NCI-H128 (cell line): ENCODE data around the gene ICAM2.

ENCODE experiments used
- DNase-seq: peaks from one replicate; lab custom pipeline; 2025; ENCODE audit not compliant: unreplicated experiment; lab: John Stamatoyannopoulos, UW

Gene ICAM2

DNA sequence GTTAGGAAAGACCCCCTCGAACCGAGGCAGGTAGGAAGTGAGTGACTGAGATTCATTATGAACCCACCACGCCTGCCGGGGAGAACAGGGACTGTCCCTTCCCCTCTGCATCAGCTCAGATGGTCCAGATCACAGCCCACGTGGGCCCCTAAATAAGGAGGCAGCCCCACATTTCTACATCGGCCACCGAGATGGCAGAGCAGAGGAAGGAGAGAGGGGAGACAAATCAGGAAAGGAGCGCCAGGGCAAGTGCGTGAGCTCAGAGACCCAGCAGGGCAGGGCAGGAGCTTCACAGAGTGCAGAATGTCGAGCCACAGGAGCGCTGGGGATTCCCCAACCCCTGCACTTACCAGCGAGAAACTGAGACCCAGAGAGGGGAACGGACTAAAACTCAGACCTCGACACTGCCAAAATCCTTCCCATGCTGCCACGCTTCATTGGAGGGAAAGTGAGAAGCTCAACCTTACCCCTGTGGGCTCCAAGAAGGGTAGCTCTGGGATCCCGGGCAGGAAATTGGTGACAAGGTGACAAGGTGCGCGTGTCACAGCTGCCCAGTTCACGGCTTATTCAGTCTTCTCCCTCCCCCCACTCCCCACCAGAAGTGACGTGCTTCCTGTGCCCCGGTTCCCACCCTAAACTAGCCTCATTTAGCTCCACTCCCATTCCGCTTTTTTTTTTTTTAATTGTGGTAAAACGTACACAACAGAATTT is at the start of gene ICAM2:
Gene ICAM2, minus strand, starts transcription at position 578 of the 711 bp plus-strand sequence. CDS start 13,942 bp downstream, outside the sequence.
- DNase-seq = no peak

DNA sequence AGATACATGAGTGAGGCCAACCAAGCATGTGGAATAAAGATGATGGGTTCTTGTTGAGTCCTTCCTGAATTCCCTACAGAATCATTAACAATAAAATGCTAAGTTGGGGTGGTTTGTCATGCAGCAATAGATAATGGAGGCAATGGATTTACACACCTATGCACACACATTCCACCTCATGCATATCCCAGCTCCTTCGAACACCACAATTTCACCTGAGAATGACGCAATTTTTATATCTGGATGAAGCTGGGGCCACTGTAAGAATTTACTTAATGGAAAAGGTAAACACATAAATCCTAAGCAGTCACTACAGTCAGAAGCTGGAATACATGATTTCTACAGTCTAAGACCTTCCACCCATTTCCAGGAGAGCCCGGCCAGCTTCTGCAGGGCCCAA is 49.8 kb upstream of the ICAM2 start:
- DNase-seq = no peak

DNA sequence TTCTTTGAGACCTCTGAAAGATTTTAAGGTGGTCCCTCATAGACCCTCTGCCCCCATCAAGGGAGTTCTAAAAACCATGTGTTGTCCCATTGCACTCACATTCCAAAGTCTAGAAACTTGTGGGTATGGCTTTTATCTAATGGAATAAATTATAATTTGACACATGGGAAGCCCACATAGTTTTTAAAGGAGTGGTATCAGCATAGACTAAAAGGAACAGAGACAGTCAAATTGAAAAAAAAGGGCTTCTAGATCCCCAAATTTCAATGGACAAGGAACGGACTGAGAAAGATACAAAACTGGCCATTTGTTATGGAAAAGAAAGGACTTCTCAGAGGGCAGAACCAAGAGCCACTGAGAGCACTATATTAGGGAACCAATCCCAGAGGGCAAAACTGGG is 48.7 kb upstream of the ICAM2 start:
- no peak for DNase-seq

DNA sequence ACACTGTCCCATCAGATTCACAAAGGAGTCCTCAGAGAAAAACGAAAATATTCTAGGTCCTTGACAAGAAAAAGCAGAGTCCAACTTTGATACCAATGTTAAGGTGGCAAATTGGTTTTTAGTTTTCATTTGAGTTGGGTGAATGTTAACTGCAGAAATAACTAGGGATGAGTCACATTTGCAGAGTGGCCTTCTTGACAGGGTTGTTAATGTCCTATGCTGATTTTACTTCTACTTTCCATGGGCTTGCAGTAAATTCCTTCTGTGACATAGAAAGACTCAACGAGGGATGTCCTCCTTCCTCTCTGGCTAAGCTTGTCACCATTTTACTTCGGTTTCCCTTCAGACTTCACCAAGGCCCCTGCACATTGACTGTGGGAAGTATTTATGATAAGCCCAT is 47.2 kb upstream of the ICAM2 start:
- DNase-seq = no peak

DNA sequence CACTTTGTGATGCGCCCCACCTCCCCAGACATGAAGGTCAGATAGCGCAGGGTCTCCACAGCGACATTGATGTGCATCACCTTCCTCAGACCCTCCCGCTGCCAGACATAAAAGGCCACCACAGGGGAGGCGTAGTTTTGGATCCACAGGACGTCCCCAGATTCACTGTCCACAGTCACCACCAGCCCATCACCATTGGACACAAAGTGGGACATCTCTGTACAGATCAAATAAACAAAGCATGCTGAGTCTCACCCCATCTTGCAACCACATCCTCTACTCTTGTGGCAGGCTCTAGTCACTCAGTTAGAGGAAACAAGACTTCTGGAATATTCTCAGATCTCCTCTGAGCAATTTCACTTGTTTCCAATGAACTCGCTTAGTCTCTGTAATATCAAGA is 46.3 kb upstream of the ICAM2 start:
- no peak for DNase-seq

DNA sequence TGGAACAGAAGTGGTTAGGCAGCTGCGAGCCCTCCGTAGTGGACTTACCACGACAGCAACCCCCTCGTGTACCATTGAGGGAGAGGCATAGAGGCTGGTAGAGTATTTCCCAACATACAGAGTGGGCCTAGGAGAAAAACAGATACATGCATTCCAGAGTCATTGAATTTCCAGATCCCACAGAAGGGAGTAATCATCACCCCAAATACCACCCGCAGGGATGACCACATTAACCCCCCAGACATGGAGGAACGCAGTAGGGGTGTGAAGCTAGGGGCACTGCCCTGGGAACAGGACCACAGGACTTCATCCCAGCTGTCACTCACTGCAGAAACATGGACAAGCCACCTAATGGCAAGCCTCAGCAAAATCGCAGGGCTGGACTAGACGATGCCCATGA is 44.7 kb upstream of the ICAM2 start:
- DNase-seq = no peak

DNA sequence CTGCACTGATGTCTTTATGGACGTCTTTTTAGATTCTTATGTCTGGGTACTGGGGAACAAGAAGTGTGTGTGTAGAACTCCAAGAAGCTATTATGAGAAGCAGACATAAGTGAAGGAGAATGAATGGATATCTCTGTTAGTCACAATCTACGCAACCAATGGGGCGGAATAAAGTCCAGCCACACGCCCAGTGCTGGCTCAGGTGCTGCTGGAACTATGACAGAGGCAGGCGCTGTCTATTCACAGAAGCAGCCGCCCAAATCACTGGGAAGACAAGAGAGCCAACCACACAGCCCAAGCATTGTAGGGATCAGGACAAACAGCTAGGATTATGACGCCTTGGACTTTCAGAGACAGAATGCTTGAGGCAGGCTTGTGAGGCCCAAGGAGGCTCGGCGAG is 43.9 kb upstream of the ICAM2 start:
- DNase-seq = no peak

DNA sequence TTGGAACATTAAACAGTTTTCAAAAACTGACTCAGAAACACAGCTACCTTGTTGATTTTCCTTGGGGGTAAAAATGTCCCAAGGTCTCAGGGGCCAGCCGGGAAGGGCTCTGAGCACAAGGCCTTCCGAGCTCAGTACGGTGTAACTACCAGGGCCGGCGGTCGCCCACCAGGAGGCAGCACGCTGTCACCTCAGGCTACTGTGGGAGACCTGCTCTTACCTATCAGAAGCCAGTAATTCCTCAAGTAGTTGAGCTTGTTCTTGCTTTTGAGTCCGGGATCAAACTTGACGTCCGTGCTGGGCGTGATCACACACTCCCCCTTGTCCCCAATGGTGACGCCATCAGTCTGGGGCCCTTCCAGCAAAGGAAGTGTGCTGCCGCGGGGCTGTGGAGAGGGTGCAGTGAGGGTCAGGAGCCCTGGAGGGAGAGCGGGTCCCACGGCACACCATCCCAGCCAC is 43.4 kb upstream of the ICAM2 start:
- no peak for DNase-seq

DNA sequence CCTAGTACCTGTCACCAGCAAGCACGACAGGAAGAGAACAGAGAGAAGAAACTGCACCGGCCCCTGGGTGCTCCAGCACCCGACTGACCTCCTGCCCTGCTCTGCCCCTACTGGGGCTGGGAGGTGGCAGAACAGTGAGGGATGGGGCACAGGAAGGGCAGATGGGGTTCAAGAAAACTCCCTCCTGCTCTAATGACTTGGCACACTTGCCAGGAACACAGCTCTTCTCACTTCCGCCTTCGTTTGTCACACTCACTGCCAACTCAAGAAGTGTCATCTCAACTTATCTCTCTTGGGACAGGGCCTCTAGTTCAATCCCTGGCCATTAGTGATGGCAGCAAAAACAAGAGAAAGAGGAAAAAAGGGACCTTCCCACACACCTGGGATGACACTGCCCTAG is 42.7 kb upstream of the ICAM2 start:
- DNase-seq = no peak

DNA sequence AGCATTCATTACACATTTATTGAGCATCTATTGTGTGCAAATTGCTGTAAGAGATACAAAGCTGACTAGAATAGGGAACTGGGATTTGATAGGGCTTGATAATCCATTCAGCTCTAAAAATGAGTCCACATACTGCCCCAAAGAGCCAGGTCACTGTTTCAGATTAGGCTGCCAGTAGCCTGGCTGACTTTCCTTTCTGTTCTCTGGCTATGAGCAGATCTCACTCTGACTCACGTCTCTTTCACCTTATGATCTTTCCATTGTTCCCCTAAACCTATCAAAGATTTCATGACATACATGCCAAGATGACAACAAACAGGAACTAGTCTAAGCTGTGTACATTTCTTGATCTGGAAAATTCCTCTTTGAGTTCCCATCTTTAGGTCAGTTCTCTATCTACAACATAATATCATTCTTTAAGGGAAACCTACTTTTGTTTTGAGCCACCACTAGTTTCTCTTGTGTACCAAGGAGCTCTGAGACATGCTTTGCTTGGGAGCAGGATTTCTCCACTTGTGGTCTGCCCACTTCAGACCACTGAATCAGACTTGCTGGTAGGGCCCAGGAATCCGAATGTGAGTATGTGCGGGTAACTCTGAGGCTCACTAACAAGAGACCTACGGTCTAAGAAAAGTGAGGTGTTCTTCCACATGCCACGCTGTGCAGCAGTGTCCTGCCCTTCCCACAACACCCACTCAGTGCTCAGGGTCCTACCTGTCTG is 40.9 kb upstream of the ICAM2 start:
- DNase-seq = no peak

DNA sequence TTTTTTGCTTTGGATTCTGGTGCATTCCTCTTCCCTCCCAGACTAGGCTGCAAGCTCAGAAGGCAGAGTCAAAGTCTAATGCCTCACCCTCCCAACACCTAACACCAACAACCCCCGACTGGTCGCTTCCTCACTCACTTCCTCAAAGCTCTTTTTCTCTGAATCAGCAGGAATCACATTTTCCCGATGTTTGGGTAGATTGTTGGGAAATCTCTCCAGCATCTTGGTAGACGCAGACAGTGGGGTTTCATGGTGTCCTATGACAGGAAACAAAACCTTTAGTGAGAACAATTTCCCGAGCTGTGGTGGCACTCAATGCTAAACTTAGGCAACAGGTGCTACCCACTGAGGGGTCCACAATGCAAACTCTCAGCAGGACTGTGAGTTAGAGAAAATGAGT is 39.9 kb upstream of the ICAM2 start:
- no peak for DNase-seq

DNA sequence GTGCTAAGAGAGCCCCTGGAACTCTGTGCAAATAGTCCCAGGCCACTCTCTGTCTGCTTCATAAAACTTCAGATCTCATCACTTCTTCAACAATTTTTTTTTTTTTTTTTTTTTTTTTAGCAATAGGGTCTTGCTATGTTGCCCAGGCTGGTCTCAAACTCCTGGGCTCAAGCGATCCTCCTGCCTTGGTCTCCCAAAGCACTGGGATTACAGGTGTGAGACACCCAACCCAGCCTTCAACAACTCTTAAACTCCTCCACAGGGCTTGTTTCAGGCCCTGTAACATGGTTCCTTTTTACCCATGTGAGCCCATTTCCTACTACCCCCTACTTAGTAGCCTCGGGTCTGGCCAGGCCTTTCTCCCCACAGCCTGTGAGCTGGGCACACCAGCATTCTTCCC is 39.3 kb upstream of the ICAM2 start:
- DNase-seq = no peak

DNA sequence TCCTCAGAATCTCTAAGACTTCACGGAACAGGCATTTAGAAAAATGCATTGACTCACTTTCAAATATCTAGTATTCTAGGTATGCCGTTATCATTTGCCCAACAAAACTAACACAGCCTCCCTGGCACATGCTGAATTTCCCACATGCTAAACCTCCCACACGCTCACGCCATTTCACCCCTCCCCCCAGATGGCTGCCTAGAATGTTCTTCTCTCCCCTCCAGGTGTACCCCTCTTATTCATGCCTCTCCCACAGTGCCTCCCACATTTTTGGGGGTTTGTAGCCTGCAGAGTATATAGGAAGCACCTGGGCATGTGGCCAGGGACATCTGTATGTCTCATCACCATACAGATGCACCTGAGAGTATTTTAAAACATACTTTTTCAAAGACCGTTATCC is 38.2 kb upstream of the ICAM2 start:
- no peak for DNase-seq

DNA sequence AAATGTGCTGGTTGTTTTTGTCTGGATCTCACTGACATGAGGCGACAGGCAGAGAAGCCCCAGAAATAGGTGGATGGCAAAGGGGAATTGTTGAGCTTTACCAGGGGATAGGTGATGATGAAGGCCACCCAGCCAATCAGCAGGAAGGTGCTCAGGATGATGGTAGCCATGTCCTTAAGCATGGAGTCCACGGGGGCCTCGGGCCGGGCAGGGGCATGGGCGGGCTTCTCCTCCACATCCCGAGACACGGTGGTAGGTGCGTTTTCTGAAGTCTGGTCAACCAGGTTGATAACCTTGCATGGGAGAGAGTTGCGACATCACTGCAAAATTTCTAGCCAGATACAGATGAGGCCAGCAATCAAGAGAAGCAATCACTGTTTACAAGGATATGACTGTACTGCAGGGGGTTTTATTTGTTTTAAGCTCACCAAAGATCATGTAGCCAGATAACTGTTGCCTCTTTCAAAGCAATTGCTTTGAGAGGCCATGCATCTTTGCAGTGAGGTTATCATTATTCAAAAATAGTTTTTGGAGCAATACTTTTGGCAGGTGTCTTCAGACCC is 37.3 kb upstream of the ICAM2 start:
- no peak for DNase-seq

DNA sequence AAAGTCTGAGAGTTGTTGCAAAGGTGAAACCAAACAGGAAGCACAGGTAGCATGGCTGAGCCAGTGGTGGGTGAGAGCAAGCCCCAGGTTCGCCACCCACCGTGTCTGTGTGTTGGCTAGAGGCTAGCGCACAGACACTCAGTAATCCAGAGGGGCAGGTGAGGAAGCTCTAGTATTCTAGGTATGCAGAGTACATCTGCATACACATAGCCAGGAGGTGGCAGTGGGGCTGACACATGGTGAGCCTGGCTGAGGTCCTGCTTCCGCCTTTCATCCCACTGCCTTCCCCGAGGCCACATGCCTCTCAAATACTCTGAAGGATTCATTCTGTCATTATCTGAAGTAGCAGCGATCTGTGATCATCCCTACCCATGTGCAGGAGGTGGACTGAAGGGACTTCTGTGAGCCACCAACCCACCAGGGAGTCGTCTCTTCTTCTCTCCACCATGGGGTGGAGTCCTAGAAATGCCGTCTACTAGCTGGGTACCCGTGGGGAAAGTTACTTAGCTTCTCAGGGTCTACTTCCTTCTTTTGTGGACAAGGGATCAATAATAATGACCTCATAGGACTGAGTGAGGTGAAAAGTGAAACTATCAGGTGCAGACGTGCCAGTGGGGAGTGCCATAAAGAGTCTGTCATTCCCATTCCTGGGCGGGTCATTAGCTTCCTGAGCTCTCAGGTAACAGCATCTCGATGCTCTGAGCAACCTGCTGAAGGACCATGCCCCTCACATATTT is 36.0 kb upstream of the ICAM2 start:
- no peak for DNase-seq

DNA sequence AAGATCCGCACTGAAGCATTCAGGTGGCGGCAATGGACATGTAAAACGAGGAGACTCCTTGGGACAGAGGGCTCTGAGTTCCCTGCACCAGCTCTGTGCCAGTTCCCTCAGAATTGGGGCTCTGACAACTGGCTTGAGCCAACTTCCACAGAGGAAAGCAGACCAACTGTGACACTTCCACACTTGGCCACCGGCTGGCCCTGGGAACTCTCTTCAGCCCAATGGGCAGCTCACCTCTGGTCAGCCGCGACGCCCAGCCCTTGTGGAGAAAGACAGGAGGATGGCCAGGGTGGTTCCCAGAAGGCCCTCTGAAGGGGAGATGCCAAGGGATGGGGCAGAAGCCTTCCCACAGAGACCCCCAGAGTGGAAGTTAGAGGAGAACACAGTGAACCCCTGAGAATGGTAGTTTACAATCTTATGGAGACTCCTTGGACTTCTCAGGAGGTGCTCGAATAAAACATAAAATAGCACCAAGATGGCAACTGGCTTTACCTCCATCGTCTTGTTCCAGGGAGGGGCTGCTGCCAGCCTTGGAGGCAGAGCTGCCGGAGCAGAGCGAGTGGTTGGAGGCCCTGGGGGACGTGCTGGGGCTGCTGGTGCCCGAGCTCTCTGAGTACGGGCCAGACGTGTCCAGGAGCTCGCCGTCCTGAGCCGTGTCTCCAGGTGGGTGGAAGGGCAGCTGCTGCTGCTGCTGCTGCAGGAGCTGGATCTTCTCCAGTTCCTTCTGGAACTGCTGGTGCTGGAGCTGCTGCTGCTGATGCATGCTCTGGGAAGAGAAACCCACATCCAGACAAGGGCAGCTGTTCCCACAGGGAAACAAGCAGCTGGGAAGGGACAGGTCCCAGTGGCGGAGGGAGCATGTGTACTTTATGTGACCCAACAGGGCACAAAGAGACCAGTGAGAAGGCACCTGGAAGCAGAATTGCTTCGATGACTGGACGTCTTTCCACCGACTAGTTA is 35.0 kb upstream of the ICAM2 start:
- no peak for DNase-seq

DNA sequence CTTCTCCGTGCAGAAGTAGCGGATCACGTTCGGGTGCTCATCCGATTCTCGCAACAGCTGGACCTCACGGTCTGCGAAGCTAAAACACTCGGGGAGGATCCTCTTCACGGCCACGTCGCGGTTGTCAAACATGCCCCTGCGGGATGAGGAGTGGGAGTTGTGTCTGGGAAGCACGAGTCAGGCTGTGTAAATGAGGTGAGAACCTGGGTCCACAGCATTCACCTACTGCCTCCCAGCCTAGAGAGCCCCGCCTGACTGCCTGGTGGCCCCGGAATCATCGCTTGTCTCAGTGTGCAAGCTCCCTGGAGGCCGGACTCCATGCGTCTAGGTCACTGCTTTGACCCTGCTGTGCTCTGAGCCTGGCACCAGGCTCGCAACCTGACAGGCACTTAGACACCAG is 33.9 kb upstream of the ICAM2 start:
- no peak for DNase-seq

DNA sequence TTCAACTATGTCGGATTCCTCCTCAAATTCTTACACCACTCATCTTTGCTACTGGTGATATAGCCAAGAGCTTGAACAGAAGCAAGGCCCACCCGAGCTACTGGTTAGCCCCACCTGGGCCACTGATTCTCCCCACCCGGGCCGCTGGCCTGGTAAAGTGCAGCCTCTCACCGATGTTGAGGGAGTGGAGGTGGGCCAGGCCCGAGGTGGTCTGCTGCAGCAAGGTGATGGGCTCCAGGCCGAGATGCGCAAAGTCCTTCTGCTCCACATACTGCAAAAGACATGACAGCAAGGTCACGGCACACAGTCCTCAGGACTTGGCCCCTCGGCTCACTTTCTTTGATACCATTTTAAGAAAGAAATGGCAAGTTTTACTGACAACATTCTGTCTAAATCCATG is 32.7 kb upstream of the ICAM2 start:
- DNase-seq = no peak

DNA sequence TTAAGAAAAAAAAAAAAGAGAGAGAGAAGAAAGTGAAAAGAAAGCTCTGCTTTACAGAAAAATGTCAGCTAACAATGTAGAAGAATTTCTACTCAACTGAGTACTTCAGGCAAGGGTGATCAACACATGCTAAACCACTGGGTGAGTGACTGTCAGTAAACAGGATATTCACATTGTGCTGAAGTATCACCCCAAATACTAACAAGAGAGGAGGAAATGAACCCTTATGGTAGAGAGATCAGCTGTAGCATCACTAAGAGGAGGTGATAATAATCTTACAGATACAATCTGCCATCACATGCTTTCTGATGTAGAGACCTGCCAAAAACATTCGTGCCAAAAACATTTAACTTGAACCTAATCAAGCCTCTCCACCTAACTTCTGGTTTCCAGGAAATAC is 30.7 kb upstream of the ICAM2 start:
- no peak for DNase-seq

DNA sequence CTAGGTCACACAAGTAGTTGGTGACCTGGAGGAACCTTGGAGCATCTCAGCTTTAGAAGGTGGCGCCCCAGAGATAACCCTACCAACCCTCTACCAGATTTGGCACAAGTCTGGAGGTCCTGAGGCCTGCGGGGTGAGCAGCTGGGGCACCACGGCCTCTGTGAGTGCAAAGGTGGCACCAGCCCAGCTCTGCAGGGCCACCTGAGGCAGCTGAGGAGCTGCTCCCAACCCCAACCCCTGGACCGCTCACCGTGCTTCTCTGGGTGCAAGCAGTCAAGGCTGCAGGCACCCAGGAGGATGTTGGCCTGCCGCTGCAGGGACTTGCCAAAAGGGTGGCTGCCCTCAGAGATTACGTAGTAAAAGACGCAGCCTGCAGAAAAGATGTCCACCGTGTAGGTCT is 28.4 kb upstream of the ICAM2 start:
- DNase-seq = no peak

DNA sequence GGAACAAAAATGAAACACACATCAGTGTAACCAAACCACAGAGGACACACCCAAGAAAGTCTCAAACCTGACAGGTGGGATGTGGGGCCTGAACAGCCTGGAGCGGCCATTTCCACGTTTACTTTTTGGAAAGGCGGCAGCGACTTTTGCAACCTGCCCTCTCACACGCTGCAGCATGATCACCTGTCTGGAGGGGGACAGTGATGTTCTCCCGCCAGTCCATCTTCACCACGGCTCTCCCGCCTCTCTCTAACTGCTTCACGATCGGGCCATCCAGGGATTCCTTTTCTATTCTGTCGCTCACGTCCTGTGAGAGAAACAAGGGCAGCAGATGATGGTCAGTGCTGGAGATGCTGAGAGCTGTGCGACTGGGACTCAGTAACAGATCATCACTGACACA is 24.7 kb upstream of the ICAM2 start:
- no peak for DNase-seq
